Keratinocyte (primary cell): ENCODE data around the gene ANKRD39. TPM values are rescaled to one million over a fixed set of nuclear protein-coding genes. Genes with fewer than 3 reads are reported as not detected.
"Not testable (repeated sequence)": the region's sequence is repeated elsewhere in the genome, so short reads cannot be mapped to it uniquely, and the experiment has no call there.

Experiments
- DNase-seq: peaks from one replicate; pipeline ENCODE4 v3.0.0-alpha.2; 2011; ENCODE audit warnings: low read depth, missing footprints, low spot score
- FAIRE-seq: peaks from 2 replicates; lab custom pipeline; 2011; peaks lifted over from hg19 to GRCh38; lab: Jason Lieb, UNC
- H2AFZ ChIP-seq: 2 replicates; pipeline ENCODE4 v1.6.0; 2012; ENCODE audit warnings: low read length, control low read depth, inconsistent platforms; ENCODE audit not compliant: control insufficient read depth
- H3K27ac ChIP-seq: 2 replicates; pipeline ENCODE4 v1.5.1; 2011; ENCODE audit warnings: low read length; ENCODE audit not compliant: control insufficient read depth, insufficient read depth
- H3K27me3 ChIP-seq: 3 replicates; pipeline ENCODE4 v1.6.0; 2011; ENCODE audit warnings: low read length; ENCODE audit not compliant: control insufficient read depth, insufficient read depth; ENCODE audit errors: extremely low read depth
- H3K36me3 ChIP-seq, 2 experiments: 2 replicates in 1 of 2; 3 replicates in 1 of 2; pipeline ENCODE4 v1.5.1; 2011; ENCODE audit warnings: low read length in 2 of 2, mild to moderate bottlenecking in 1 of 2; ENCODE audit not compliant: control insufficient read depth in 2 of 2, insufficient read depth in 2 of 2; ENCODE audit errors: extremely low read depth in 1 of 2
- H3K4me1 ChIP-seq: 3 replicates; pipeline ENCODE4 v1.5.1; 2011; ENCODE audit warnings: low read length; ENCODE audit not compliant: control insufficient read depth, insufficient read depth; ENCODE audit errors: extremely low read depth
- H3K4me2 ChIP-seq: 3 replicates; pipeline ENCODE4 v1.6.0; 2011; ENCODE audit warnings: low read depth, low read length; ENCODE audit not compliant: control insufficient read depth, insufficient read depth; ENCODE audit errors: extremely low read depth
- H3K4me3 ChIP-seq, 3 experiments: fragments of 200-600 bp in 1 of 3; sonication (generic) in 1 of 3; 2 replicates in 2 of 3; 3 replicates in 1 of 3; pipeline ENCODE4 v1.5.1; 2011 to 2016; ENCODE audit warnings: low read length in 3 of 3, mild to moderate bottlenecking in 3 of 3, control low read depth in 2 of 3, inconsistent platforms in 1 of 3, low read depth in 1 of 3, mixed read lengths in 1 of 3, mixed run types in 1 of 3, moderate library complexity in 1 of 3; ENCODE audit not compliant: control insufficient read depth in 2 of 3, insufficient read depth in 2 of 3; ENCODE audit errors: extremely low read depth in 1 of 3
- H3K79me2 ChIP-seq: 2 replicates; pipeline ENCODE4 v1.6.0; 2012; ENCODE audit warnings: low read length; ENCODE audit not compliant: control insufficient read depth, insufficient read depth
- H3K9ac ChIP-seq: 3 replicates; pipeline ENCODE4 v1.6.0; 2011; ENCODE audit warnings: low read length; ENCODE audit not compliant: control insufficient read depth, insufficient read depth; ENCODE audit errors: extremely low read depth
- H3K9me1 ChIP-seq: 3 replicates; pipeline ENCODE4 v1.6.0; 2011; ENCODE audit warnings: low read length; ENCODE audit not compliant: control insufficient read depth, insufficient read depth; ENCODE audit errors: extremely low read depth
- H3K9me3 ChIP-seq: 2 replicates; pipeline ENCODE4 v1.5.1; 2012; ENCODE audit warnings: low read depth, low read length; ENCODE audit not compliant: control insufficient read depth
- H4K20me1 ChIP-seq: 3 replicates; pipeline ENCODE4 v1.6.0; 2011; ENCODE audit warnings: low read length; ENCODE audit not compliant: control insufficient read depth, insufficient read depth; ENCODE audit errors: extremely low read depth
- CTCF ChIP-seq, 3 experiments: IDR thresholded peaks in 1 of 3; conservative IDR thresholded peaks in 1 of 3; optimal IDR thresholded peaks in 1 of 3; 2 replicates in 2 of 3; 3 replicates in 1 of 3; pipeline versions ENCODE3 to v1.5.1; 2011; ENCODE audit warnings: low read length in 3 of 3, mild to moderate bottlenecking in 3 of 3, moderate library complexity in 2 of 3, control low read depth in 1 of 3, inconsistent platforms in 1 of 3; ENCODE audit not compliant: insufficient read depth in 2 of 3; ENCODE audit errors: extremely low read depth in 1 of 3
- EZH2 ChIP-seq: IDR thresholded peaks from one replicate; pipeline ENCODE4 v1.6.1; 2012; ENCODE audit warnings: inconsistent platforms, mild to moderate bottlenecking, low read length, moderate library complexity
- dilution Hi-C: fragments of 300-500 bp; cut with MboI; formaldehyde crosslinking; loops from one replicate; pipeline ENCODE4 v1.7.0; 2020; ENCODE audit warnings: low sequenced_read_pairs; ENCODE audit not compliant: extremely low pct_ligation_motif_present
- polyA plus RNA-seq, 5 experiments: library from polyadenylated mRNA; depleted of rRNA in 3 of 5; stranded (reverse) in 3 of 5; stranded (forward) in 1 of 5; unstranded in 1 of 5; fragments of >200 nt; gene quantifications; 1 replicate in 1 of 5; 2 replicates in 3 of 5; 3 replicates in 1 of 5; pipeline versions ENCODE4 v1.2.1 to v1.2.3, GENCODE V29; 2011 to 2012; ENCODE audit warnings: missing spikeins in 2 of 5, low read depth in 1 of 5, low replicate concordance in 1 of 5

ANKRD39 gene
- polyA plus RNA-seq, 1 donor (not counting 4 experiments of a cell fraction or from before 2014, with no cell fraction given): 7.2 TPM

GRCh38 chr2:96864343-96865091 lies 6.7 kb upstream of the ANKRD39 start:
- Histone ChIP-seq H3K27me3 (no peaks in the 10 kb centered on the region), H3K36me3 (peaks cover 29 to 46% of the 10 kb centered on the region in 2 experiments), H3K9ac (no peak overlapping the region), H3K4me2 (no peak overlapping the region), H3K9me1 (no peaks in the 10 kb centered on the region), H3K27ac (no peak overlapping the region), H4K20me1 (no peaks in the 10 kb centered on the region), H2AFZ (no peak overlapping the region), H3K4me1 (peaks cover 13% of the 10 kb centered on the region), H3K79me2 (peaks cover 9% of the 10 kb centered on the region), H3K4me3 (no peak overlapping the region), H3K9me3 (no peaks in the 10 kb centered on the region)
- dilution Hi-C loops: no loop called here
- FAIRE-seq: no peak
- TF ChIP-seq EZH2: no peak
- TF ChIP-seq CTCF (optimal IDR thresholded peaks at IDR 0.05 in 1 of 3, IDR thresholded peaks at IDR 0.05 in 1 of 3, conservative IDR thresholded peaks at IDR 0.05 in 1 of 3; ENCODE audit: extremely low read depth in 1 of 3, insufficient read depth in 2 of 3, low read length in 3 of 3): no peak
- no peak for DNase-seq

GRCh38 chr2:96863575-96864342 lies 5.9 kb upstream of the ANKRD39 start:
- no peak for DNase-seq
- Histone ChIP-seq H2AFZ (no peak overlapping the region), H3K36me3 (peaks cover 29 to 46% of the 10 kb centered on the region in 2 experiments), H4K20me1 (no peaks in the 10 kb centered on the region), H3K9me3 (no peaks in the 10 kb centered on the region), H3K79me2 (peaks cover 9% of the 10 kb centered on the region), H3K4me1 (peaks cover 13% of the 10 kb centered on the region), H3K9ac (no peak overlapping the region), H3K27me3 (no peaks in the 10 kb centered on the region), H3K27ac (no peak overlapping the region), H3K9me1 (no peaks in the 10 kb centered on the region), H3K4me3 (no peak overlapping the region), H3K4me2 (no peak overlapping the region)
- TF ChIP-seq EZH2 (no peak), CTCF (optimal IDR thresholded peaks at IDR 0.05 in 1 of 3, IDR thresholded peaks at IDR 0.05 in 1 of 3, conservative IDR thresholded peaks at IDR 0.05 in 1 of 3; ENCODE audit: extremely low read depth in 1 of 3, insufficient read depth in 2 of 3, low read length in 3 of 3) (no peak)
- FAIRE-seq: no peak
- dilution Hi-C loops: no loop called here

- H4K20me1 ChIP-seq, H3K9me3 ChIP-seq, H3K4me2 ChIP-seq, H3K27me3 ChIP-seq, H3K27ac ChIP-seq, H3K79me2 ChIP-seq, H2AFZ ChIP-seq, dilution Hi-C loops, H3K9me1 ChIP-seq, H3K4me3 ChIP-seq, H3K9ac ChIP-seq, FAIRE-seq, DNase-seq: not testable (repeated sequence)
- peaks cover 29 to 46% of the 10 kb centered on the region in 2 experiments for H3K36me3 ChIP-seq
- peaks cover 13% of the 10 kb centered on the region for H3K4me1 ChIP-seq
Observed at GRCh38 chr2:96863056-96863455, 5.2 kb upstream of the ANKRD39 start.
